HG02798 (cell line): ENCODE results near the gene GREB1L.
"Not testable (repeated sequence)": the region's sequence is repeated elsewhere in the genome, so short reads cannot be mapped to it uniquely, and the experiment has no call there.

ENCODE experiments used
- ATAC-seq: cut with Tn5 transposase; IDR thresholded peaks from one replicate; pipeline ENCODE4 v1.9.1; 2021; ENCODE audit warnings: mild to moderate bottlenecking; ENCODE audit not compliant: unreplicated experiment, poor library complexity

The GREB1L gene

DNA sequence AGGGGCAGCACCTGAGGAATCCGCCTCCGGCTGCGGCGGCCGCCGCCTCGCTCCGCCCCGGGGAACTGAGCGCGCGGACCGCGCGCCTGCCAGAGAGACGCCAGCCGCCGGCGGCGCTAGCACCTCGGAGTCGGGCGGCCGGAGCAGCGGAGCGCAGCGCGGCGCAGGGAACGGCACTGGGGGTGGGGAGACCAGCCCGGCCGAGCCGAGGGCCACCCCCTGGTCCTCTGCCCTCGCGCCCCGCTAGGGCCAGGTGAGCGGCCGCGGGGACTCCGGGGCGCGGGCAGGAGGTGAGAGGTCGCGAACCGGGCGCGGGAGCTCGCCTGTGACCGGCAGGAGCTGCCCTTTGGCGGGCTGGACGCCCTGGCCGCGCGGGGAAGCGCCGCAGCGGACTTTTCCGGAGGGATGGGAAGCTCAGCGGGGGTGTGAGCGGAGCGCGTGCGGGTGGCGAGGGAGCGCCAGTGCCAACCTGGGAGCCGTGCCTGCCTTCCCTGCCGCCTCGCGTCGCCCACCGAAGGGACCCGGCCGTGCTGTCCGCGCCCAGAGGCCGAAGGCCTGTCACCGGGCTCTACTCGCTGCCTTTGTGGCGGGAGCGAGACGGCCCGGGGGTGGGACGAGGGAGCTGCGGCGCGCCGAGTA lies at the start of gene GREB1L:
Gene GREB1L (plus strand): TSS at position 92 of the 639 bp plus-strand sequence. CDS start 141,287 bp downstream, outside the sequence.
- ATAC-seq, result no peak

DNA sequence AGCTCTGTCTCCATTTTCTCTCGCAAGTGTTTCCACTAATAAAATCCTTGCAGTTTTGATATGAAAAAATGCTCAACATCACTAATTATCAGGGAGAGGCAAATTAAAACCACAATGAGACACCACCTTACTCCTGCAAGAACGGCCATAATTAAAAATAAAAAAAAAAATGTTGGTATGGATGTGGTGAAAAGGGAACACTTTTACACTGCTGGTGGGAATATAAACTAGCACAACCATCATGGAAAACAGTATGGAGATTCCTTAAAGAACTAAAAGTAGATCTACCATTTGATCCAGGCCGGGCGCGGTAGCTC lies 49.8 kb upstream of the GREB1L start:
- no peak for ATAC-seq

DNA sequence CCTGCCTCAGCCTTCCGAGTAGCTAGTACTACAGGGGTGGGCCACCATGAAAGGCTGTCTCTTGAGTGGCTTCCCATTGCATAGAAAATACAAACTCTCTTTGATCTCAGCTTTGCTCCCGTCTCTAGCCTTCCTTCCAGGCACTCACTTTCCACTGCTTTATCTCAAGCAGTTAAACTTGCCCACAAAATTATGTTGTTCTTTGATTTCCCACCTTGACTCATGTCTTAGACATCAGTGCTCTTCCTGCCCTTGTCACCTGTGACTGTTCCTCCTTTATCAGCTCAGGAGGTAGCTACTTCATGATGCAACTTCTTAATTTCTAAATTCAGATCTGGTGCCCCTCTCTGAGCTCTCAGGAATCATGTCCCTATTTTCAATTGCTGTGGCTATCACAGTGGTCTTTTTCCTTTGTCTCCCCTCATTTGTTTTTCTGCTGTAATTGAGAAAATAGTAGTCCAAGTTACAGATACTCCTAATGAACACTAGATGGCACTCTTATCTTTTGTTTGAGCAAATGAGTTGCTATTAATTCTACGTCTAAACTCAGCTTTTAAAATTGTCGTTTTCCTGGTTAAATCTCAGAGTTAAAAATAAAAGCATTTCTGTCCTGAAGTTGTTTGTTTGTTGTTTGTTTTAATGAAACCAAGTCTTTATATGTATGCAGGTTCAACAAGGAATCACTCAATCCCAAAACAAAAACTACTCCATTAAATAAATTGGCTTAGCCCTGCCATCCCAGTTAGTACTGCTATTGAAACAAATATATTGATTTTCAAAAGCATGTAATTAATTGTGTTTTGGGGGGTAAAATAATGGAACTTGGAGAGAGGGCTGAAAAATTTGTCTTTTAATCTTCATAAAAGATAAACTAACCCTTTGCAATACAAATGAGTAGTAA lies 46.9 kb upstream of the GREB1L start:
- peak; percentile 47 for ATAC-seq

DNA sequence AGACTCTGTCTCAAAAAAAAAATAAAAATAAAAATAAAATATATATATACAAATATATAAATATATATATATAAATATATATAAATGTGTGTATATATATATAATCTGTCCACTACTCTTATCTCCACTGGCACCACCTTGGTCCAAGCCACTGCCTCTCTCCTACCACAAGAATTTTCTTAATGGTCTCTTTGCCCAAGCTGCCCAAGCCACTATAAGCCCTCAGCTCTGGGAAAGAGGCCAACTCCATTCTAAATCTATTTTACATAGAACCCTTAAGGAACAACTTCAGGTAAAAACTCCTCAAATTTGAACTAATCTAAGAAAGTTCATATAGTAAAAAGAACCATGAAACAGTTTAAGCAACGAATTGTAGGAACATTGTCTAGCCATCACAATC lies 45.6 kb upstream of the GREB1L start:
- ATAC-seq, result no peak

DNA sequence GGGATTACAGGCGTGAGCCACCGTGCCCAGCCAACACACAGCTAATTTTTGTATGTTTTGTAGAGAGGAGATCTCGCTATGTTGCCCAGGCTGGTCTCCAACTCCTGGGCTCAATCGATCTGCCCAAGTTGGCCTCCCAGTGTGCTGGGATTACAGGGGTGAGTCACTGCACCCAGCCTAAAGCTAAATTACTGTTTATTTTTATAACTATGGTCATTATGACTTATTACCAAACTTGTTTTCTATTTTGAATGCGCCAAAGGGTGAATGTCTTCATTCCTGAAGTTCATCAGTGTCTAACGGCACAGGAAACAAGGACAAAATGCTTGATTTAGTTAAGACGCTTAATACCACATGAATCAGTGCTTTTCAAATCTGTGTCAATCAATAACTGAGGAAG lies 38.9 kb upstream of the GREB1L start:
- ATAC-seq, result no peak

DNA sequence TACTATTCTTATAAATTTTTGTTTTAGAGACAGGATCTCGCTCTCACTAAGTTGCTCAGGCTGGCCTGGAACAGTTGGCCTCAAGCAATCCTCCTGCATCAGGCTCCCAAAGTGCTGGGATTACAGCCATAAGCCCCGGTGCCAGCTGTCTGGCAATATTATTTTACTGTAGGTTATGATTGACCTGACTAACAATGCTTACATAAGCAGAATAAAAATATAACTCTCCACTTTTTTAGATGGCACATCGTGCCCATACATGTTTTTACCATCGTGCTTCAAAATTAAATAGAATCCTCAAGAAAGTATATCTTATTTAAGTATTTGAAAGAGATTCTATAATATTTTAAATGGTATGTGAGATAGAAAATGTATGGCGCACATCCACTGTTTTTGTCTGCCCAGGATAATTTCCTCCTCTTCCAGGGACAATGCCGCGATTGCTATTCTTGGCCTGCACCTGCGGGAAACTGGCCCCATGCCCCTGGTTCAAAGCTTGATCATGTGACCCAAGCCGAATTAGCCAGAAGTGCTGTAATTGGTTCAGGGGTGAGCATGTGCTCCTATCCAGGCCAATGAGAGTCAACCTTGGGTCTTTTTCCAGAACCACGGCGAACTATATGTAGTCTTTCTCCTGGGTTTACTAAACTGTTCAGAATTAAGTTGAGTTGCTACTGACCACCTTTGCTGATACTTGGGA lies 38.3 kb upstream of the GREB1L start:
- no peak for ATAC-seq

DNA sequence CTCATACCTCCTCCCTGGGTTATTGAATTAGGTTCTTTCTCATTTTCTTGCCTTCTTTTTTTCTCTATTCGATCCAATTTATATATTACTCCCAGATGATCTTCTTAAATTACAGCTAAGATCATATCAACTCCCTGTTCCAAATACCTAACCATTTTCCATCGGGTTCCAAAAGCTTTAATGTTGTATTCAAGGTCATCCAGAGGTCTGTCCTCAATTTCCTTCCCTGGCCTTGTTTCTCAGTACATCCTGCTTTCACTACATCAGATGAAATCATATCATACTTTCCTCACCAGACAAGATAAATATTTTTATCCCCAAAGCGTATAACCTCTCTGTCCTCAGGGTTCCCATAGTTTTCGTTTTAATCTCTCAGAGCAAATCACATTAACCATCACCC lies 36.3 kb upstream of the GREB1L start:
- ATAC-seq, result no peak

DNA sequence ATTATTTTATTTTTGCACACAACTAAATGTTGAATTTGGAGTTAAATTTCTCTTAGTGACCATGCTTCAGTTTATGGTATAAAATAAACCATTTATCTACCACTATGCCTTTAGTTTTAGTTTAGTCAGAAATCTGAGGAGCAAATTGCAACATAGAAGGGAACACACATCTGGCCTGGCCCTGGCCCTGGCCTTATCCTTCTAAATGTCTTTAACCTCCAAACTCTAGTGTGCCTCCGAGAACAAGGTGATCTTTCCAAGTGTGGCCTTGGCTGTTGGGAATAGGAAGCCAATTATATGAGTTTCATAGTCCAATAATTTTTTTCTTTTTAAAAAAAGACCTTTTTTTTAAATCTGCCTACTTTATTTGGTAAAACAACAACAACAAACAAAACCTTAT lies 31.8 kb upstream of the GREB1L start:
- no peak for ATAC-seq

DNA sequence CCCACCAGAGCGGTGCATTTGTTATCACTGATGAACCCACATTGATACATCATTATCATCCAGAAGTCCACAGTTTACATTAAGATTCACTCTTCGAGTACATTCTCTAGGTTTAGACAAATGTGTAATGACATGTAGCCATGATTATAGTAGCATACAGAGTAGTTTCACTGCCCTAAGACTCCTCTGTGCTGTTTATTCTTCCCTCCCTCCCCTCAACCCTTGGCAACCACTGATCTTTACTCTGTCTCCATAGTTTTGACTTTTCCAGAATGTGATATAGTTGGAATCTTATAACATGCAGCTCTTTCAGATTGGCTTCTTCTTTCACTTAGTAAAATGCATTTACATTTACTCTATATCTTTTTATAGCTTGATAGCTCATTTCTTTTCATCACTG lies 31.2 kb upstream of the GREB1L start:
- no peak for ATAC-seq

DNA sequence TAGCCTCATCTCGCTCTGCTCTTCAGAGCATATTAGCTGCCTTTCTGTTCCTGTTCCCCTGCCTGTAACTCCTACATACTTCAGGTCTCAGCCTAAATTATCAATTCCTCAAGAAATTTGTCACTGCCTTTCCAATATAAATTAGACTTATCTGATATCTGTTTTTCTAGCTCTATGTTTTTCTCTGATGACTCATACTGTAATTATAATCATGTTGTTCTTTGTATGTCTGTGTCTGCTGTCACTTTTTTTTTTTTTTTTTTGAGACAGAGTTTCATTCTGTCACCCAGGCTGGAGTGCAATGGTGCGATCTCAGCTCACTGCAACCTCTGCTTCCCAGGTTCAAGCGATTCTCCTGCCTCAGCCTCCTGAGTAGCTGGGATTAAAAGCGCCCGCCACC lies 27.6 kb upstream of the GREB1L start:
- ATAC-seq, result not testable (repeated sequence)

DNA sequence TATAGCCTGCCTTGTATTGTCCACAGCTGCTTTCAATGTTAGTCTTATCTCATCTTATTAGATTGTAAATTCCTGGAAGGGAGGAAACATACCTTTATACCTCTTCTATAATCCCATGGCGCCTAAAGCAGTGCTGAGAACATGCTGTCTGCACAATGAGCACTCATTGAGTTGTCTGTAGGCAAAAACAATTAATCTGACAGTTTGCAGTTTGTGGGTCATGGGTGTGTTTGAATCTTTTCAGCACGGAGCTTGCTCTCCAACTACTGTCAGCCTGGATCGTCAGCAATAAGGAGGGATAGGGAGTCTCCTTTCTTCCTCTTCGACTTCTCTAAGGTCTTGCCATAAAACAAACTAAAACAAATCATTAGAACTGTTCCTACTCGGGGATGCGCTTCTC lies 26.5 kb upstream of the GREB1L start:
- ATAC-seq, result no peak

DNA sequence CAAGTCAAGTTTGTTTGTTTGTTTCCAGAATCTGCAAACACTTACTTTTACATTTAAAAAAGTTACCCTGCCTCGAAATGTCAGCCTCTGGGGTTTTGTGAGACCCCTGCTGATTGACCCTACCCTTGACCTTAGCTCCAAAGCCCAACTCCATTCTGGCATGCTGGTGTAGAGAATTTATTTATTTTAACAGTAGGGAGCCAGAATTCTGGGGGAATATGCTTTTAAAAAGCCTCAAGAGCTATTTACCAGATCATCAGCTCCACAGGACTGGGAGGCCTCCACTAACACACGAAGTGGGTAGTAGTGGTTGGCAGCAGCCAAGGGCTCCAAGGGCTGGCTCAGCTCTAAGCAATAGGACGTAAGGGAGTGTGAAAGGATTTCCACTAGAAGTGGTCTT lies 23.2 kb upstream of the GREB1L start:
- no peak for ATAC-seq

DNA sequence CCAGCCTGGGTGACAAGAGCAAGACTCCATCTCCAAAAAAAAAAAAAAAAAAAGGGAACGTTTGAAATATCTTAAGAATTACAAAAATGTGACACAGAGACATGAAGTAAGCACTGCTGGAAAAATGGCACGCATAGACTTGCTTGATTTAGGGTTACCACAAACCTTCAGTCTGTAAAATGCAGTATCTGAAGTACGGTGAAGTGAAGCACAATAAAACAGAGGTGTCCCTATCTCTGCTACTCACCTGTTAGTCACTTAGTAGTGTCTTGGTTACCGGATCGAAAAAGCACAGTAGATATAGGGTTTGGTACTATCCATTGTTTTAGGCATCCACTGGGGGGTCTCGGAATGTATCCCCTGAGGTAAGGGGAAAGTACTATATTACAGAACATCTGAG lies 11.6 kb upstream of the GREB1L start:
- ATAC-seq, result no peak

DNA sequence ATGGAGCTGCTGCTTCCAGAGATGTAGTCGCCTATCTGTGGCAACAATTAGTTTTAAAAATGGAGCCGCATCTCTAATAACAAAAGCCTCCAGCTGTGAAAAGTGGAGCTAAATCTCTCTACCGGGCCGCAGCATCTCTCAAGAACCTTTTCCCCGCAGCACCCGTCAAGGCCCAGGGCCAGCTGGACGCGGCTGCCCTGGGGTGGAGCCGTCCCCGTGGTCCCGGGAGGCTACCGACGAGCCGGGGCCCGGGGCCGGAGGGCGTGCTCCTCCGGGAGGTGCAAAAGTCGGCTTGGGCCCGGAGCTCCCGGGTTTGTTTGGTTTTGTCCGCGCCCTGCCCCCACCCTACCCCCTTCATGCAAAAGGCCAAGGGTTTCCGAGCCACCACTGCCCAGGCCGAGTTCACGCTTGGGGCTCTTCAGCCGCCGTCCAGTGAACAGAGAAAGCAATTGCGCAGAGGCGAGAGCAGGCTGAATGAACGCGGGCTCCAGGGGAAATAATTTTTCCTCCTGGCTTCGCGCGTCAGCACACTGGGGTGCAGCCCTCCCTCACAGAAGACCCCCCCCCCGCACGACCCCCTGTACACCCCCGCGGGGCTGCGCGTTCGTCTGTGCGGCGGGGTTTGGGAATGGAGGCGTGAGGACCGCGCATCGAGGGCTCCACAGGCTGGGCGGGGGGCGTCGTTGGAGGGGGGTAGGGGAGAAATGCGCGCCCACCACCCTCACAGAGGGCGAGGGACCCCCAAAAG lies 557 bp upstream of the GREB1L start:
- no peak for ATAC-seq

DNA sequence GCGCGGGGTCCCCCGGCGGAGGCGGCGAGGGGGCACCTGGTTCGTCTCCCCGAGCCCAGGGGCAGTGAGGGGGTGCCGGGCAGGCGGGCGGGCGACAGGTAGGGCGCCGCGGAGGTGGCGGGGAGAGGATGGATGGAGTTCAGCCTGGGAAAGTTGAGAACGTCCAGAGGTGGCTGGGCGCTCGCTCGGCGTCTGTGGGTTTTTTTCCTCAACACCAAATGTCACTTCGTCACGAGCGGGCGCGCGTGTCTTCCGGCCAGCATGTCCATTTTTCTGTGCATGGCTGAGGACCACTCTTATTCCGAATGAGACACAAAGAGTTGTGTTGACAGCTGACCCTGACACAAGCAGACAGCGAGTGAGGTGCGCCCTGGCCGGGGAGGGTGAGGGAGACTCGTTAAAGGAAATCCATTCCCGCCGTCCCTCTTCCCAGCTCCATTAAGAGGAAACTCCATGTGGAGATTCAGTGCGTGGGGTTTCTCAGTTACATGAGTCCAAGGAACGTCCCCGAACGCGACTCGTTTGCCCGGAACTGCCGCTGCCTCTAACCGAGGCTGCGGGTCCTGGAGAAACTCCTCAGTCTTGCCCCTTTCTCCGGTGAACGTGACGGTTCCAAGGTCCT lies 859 bp downstream of the GREB1L start:
- ATAC-seq, result no peak

DNA sequence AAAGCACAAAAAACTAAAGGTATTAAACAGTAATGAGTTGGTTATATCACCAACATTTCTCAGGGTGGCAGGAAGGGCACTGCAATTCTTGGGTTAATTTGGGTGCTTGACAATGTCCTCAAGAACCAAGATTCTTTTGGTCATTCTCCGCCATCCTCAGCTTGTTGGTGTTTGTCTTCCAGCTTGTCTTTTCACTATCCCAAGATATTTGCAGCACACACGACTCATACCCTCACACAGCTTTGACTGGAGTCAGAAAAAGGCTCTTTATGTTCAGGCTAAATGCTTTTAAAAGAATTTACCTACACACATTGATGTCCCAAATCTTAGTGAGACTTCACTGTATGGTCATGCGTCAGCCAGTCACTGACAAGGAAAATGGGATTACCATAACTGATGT lies 12.5 kb downstream of the GREB1L start:
- no peak for ATAC-seq

DNA sequence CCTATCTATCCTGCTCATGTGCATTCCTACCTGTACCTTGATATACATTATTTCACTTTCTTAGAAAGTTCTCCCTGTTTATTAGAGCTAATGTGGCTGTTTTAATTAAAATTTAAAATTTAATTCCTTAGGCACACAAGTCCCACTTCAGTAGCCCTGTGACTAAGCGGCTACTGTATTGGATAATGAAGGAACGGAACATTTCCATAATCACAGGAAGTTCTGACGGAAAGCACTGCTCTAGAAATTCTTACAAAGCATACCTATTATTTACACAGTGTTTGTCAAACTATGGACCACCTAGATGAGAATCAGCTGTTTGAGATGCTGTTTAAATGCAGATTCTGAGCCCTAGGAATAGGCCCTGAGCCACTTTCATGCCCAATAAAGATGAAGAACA lies 13.2 kb downstream of the GREB1L start:
- no peak for ATAC-seq

DNA sequence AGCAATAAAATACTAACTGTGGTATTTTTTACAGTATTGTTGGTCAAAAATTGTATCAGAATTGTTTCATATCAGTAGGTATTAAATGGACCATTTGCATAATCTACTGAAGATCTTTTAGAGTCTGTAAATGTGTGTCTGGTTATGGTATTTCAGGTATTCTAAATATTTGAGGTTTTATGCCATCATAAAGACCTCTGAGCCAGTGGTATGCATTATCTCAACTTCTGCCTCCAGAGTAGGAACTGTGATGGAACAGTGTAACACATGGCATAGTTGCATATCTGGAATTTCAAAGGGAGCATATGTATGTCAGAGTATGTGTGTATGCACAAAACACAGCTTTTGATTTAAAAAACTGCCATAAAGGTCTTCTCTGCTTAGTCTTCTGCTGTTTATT lies 15.4 kb downstream of the GREB1L start:
- ATAC-seq, result no peak

DNA sequence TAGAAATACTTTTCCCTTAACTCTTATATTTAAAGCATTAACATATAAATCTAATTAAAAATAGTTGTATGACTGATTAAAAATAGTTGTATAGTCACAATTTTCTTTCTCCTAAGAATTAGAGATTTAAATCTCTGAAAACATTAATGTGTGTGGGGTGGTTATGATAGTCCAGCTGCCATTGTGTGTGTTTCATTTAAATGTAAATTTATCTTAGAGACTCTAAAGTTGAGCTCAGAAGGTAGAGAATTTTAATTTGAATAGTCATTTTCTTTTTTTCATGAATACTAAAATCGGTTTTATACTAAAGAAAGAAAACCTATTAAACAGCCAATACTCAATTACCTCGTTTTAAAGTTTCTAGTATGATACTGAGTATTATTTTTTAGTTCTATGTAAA lies 18.6 kb downstream of the GREB1L start:
- ATAC-seq, result no peak

DNA sequence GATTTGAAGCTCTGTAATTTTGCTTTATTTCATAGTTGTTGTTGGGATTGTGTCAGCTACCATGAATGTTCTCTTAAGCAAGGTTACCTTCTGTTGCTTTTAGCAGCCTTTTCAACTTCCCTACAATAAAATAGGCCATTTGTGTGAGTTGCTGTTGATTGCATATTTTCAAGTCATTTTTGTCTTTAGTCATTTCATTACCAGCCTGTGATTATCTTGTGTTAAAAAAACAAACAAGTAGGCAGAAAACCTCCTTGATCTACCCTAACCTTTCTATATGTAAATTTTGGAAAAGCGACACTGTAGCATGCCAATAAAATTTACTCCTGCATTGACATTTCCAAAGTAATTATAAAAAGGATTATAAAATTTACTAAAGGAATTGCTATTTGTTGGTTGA lies 19.3 kb downstream of the GREB1L start:
- ATAC-seq, result no peak
